Measurements from ENCODE around the gene STARD10. TPM values are rescaled to one million over a fixed set of nuclear protein-coding genes. Genes with fewer than 3 reads are reported as not detected.

Gene STARD10
- total and polyA plus RNA-seq, 4 donors: 18.1 to 48.7 (median 36.4) TPM

- H3K4me1 ChIP-seq (ENCODE audit: control insufficient read depth, insufficient read depth, low read length): peaks cover 61% of the 10 kb centered on the region
- H3K27me3 ChIP-seq (ENCODE audit: control insufficient read depth, insufficient read depth, low read length): no peaks in the 10 kb centered on the region
- H3K36me3 ChIP-seq (ENCODE audit: control insufficient read depth, insufficient read depth, low read length): peaks cover 30% of the 10 kb centered on the region
- peak overlapping the region; percentile 89 for H3K27ac ChIP-seq (ENCODE audit: low read depth, low read length)
- peak in 2 of 6 donors; percentile 2 to 26 for DNase-seq (ENCODE audit: low read depth in 4 of 6, low spot score in 6 of 6)
- peak overlapping the region; percentile 60 for H3K4me3 ChIP-seq (ENCODE audit: low read depth, low read length)
- WGBS (ENCODE audit: insufficient coverage): 33% methylated on average over 11 of the region's 13 CpGs
- H3K9me3 ChIP-seq (ENCODE audit: control insufficient read depth, insufficient read depth, low read length): no peaks in the 10 kb centered on the region
Observed at GRCh38 chr11:72721689-72722049, 72.2 kb downstream of the STARD10 start.

GRCh38 chr11:72721276-72721675, 72.6 kb downstream of the STARD10 start:
- peak overlapping the region; percentile 60 for H3K4me3 ChIP-seq (ENCODE audit: low read depth, low read length)
- 49% methylated on average over 3 of the region's 3 CpGs for WGBS (ENCODE audit: insufficient coverage)
- H3K27me3 ChIP-seq (ENCODE audit: control insufficient read depth, insufficient read depth, low read length): no peaks in the 10 kb centered on the region
- no peak for DNase-seq (ENCODE audit: low read depth in 4 of 6, low spot score in 6 of 6)
- H3K27ac ChIP-seq (ENCODE audit: low read depth, low read length): peak overlapping the region; percentile 89
- no peaks in the 10 kb centered on the region for H3K9me3 ChIP-seq (ENCODE audit: control insufficient read depth, insufficient read depth, low read length)
- peaks cover 28% of the 10 kb centered on the region for H3K36me3 ChIP-seq (ENCODE audit: control insufficient read depth, insufficient read depth, low read length)
- peaks cover 65% of the 10 kb centered on the region for H3K4me1 ChIP-seq (ENCODE audit: control insufficient read depth, insufficient read depth, low read length)

GRCh38 chr11:72720784-72721183, 73.1 kb downstream of the STARD10 start:
- 83% methylated on average over 3 of the region's 4 CpGs for WGBS (ENCODE audit: insufficient coverage)
- no peak for DNase-seq (ENCODE audit: low read depth in 4 of 6, low spot score in 6 of 6)
- no peak overlapping the region for H3K27ac ChIP-seq (ENCODE audit: low read depth, low read length)
- no peaks in the 10 kb centered on the region for H3K27me3 ChIP-seq (ENCODE audit: control insufficient read depth, insufficient read depth, low read length)
- H3K9me3 ChIP-seq (ENCODE audit: control insufficient read depth, insufficient read depth, low read length): no peaks in the 10 kb centered on the region
- peaks cover 65% of the 10 kb centered on the region for H3K4me1 ChIP-seq (ENCODE audit: control insufficient read depth, insufficient read depth, low read length)
- peaks cover 26% of the 10 kb centered on the region for H3K36me3 ChIP-seq (ENCODE audit: control insufficient read depth, insufficient read depth, low read length)
- peak overlapping the region; percentile 60 for H3K4me3 ChIP-seq (ENCODE audit: low read depth, low read length)

- H3K4me3 ChIP-seq (ENCODE audit: low read depth, low read length): no peak overlapping the region
- H3K27ac ChIP-seq (ENCODE audit: low read depth, low read length): no peak overlapping the region
Observed at GRCh38 chr11:72720047-72720446, 73.8 kb downstream of the STARD10 start.

GRCh38 chr11:72719551-72719950, 74.3 kb downstream of the STARD10 start:
- no peak overlapping the region for H3K4me3 ChIP-seq (ENCODE audit: low read depth, low read length)
- peaks cover 31% of the 10 kb centered on the region for H3K36me3 ChIP-seq (ENCODE audit: control insufficient read depth, insufficient read depth, low read length)
- no peaks in the 10 kb centered on the region for H3K9me3 ChIP-seq (ENCODE audit: control insufficient read depth, insufficient read depth, low read length)
- no peak overlapping the region for H3K27ac ChIP-seq (ENCODE audit: low read depth, low read length)
- peaks cover 59% of the 10 kb centered on the region for H3K4me1 ChIP-seq (ENCODE audit: control insufficient read depth, insufficient read depth, low read length)
- no peaks in the 10 kb centered on the region for H3K27me3 ChIP-seq (ENCODE audit: control insufficient read depth, insufficient read depth, low read length)
- DNase-seq (ENCODE audit: low read depth in 4 of 6, low spot score in 6 of 6): no peak
- WGBS (ENCODE audit: insufficient coverage): 86% methylated on average over 4 of the region's 4 CpGs

More at GRCh38 chr11:72720047-72720446, 73.8 kb downstream of the STARD10 start:
- 83% methylated on average over 3 of the region's 3 CpGs for WGBS (ENCODE audit: insufficient coverage)
- Histone ChIP-seq H3K27me3 (ENCODE audit: control insufficient read depth, insufficient read depth, low read length) (no peaks in the 10 kb centered on the region), H3K4me1 (ENCODE audit: control insufficient read depth, insufficient read depth, low read length) (peaks cover 60% of the 10 kb centered on the region), H3K9me3 (ENCODE audit: control insufficient read depth, insufficient read depth, low read length) (no peaks in the 10 kb centered on the region), H3K36me3 (ENCODE audit: control insufficient read depth, insufficient read depth, low read length) (peaks cover 28% of the 10 kb centered on the region)
- DNase-seq (ENCODE audit: low read depth in 4 of 6, low spot score in 6 of 6): no peak

DNA sequence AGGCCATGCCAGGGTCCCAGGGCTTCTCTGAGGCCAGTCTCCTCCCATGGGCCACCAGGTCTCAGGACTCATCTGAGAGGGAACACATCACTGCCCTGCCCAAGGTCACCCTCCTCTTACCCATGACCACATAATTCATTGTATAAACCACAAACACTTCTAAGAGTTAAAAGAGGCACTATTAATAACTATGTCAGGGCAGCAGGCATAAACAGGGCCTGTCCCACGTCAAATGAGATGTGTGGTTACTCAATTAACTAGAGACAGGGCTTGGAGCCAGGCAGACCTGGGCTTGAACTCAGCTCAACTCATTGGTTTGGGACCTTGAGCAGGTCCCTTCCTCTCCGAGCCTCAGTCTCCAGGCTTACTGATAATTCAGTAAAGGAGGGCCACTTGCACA, 74.7 kb downstream of the STARD10 start:
- 58% methylated on average over 2 of the region's 2 CpGs for WGBS (ENCODE audit: insufficient coverage)
- Histone ChIP-seq H3K4me3 (ENCODE audit: low read depth, low read length) (no peak overlapping the region), H3K27me3 (ENCODE audit: control insufficient read depth, insufficient read depth, low read length) (no peaks in the 10 kb centered on the region), H3K36me3 (ENCODE audit: control insufficient read depth, insufficient read depth, low read length) (peaks cover 31% of the 10 kb centered on the region), H3K4me1 (ENCODE audit: control insufficient read depth, insufficient read depth, low read length) (peaks cover 59% of the 10 kb centered on the region), H3K27ac (ENCODE audit: low read depth, low read length) (no peak overlapping the region), H3K9me3 (ENCODE audit: control insufficient read depth, insufficient read depth, low read length) (no peaks in the 10 kb centered on the region)
- no peak for DNase-seq (ENCODE audit: low read depth in 4 of 6, low spot score in 6 of 6)

GRCh38 chr11:72718101-72718501, 75.7 kb downstream of the STARD10 start:
- Histone ChIP-seq H3K4me1 (ENCODE audit: control insufficient read depth, insufficient read depth, low read length) (peaks cover 56% of the 10 kb centered on the region), H3K27ac (ENCODE audit: low read depth, low read length) (no peak overlapping the region), H3K36me3 (ENCODE audit: control insufficient read depth, insufficient read depth, low read length) (peaks cover 30% of the 10 kb centered on the region), H3K4me3 (ENCODE audit: low read depth, low read length) (no peak overlapping the region), H3K9me3 (ENCODE audit: control insufficient read depth, insufficient read depth, low read length) (no peaks in the 10 kb centered on the region), H3K27me3 (ENCODE audit: control insufficient read depth, insufficient read depth, low read length) (no peaks in the 10 kb centered on the region)
- no peak for DNase-seq (ENCODE audit: low read depth in 4 of 6, low spot score in 6 of 6)
- WGBS (ENCODE audit: insufficient coverage): 89% methylated on average over 9 of the region's 9 CpGs

- H3K27ac ChIP-seq (ENCODE audit: low read depth, low read length): no peak overlapping the region
- H3K36me3 ChIP-seq (ENCODE audit: control insufficient read depth, insufficient read depth, low read length): peaks cover 42% of the 10 kb centered on the region
- DNase-seq (ENCODE audit: low read depth in 4 of 6, low spot score in 6 of 6): no peak
- 65% methylated on average over 14 of the region's 14 CpGs for WGBS (ENCODE audit: insufficient coverage)
- H3K4me3 ChIP-seq (ENCODE audit: low read depth, low read length): no peak overlapping the region
- no peaks in the 10 kb centered on the region for H3K9me3 ChIP-seq (ENCODE audit: control insufficient read depth, insufficient read depth, low read length)
- H3K4me1 ChIP-seq (ENCODE audit: control insufficient read depth, insufficient read depth, low read length): peaks cover 56% of the 10 kb centered on the region
- no peaks in the 10 kb centered on the region for H3K27me3 ChIP-seq (ENCODE audit: control insufficient read depth, insufficient read depth, low read length)
Observed at GRCh38 chr11:72716788-72717435, 76.9 kb downstream of the STARD10 start.

GRCh38 chr11:72716290-72716689, 77.6 kb downstream of the STARD10 start:
- Histone ChIP-seq H3K27ac (ENCODE audit: low read depth, low read length) (no peak overlapping the region), H3K27me3 (ENCODE audit: control insufficient read depth, insufficient read depth, low read length) (no peaks in the 10 kb centered on the region), H3K36me3 (ENCODE audit: control insufficient read depth, insufficient read depth, low read length) (peaks cover 43% of the 10 kb centered on the region), H3K9me3 (ENCODE audit: control insufficient read depth, insufficient read depth, low read length) (no peaks in the 10 kb centered on the region), H3K4me3 (ENCODE audit: low read depth, low read length) (no peak overlapping the region), H3K4me1 (ENCODE audit: control insufficient read depth, insufficient read depth, low read length) (peaks cover 52% of the 10 kb centered on the region)
- peak in 4 of 6 donors; percentile 38 to 91 (median 72) for DNase-seq (ENCODE audit: low read depth in 4 of 6, low spot score in 6 of 6)
- WGBS (ENCODE audit: insufficient coverage): 16% methylated on average over 7 of the region's 7 CpGs

DNA sequence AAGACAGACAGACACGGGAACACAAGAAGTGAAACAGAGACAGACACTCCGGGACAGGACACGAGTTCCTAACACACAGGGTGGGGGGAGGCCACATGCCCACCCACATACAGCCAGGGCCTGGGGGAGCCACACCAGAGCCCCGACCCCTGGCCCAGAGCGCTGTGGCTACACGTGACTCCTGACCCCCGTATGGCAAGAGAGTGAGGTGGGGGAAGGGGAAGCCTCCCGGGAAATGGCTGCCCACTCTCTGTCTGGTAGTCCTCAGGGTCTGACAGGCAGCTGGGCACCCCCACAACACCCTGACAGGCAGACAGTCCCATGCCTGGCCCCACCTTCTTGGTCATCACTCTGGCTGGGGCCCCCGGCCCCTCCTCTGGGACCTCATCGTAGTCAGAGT, 81.0 kb downstream of the STARD10 start:
- 37% methylated on average over 9 of the region's 10 CpGs for WGBS (ENCODE audit: insufficient coverage)
- DNase-seq (ENCODE audit: low read depth in 4 of 6, low spot score in 6 of 6): no peak
- no peak overlapping the region for H3K27ac ChIP-seq (ENCODE audit: low read depth, low read length)
- H3K27me3 ChIP-seq (ENCODE audit: control insufficient read depth, insufficient read depth, low read length): no peaks in the 10 kb centered on the region
- no peak overlapping the region for H3K4me3 ChIP-seq (ENCODE audit: low read depth, low read length)
- peaks cover 36% of the 10 kb centered on the region for H3K4me1 ChIP-seq (ENCODE audit: control insufficient read depth, insufficient read depth, low read length)
- peaks cover 63% of the 10 kb centered on the region for H3K36me3 ChIP-seq (ENCODE audit: control insufficient read depth, insufficient read depth, low read length)
- H3K9me3 ChIP-seq (ENCODE audit: control insufficient read depth, insufficient read depth, low read length): no peaks in the 10 kb centered on the region

Measured in spinal cord (tissue), 10 donors.